Neutrophil (primary cell): Measurements from ENCODE around the gene TBC1D22A.

Source experiments
- H3K27ac ChIP-seq: fragments of 200-600 bp; sonication (generic); 2 replicates; pipeline ENCODE4 v1.5.1; 2016; ENCODE audit warnings: mild to moderate bottlenecking, moderate library complexity
- H3K27me3 ChIP-seq: fragments of 200-600 bp; sonication (generic); 2 replicates; pipeline ENCODE4 v1.6.0; 2016; ENCODE audit warnings: mild to moderate bottlenecking
- H3K36me3 ChIP-seq: fragments of 200-600 bp; sonication (generic); 2 replicates; pipeline ENCODE4 v1.5.1; 2017
- H3K4me1 ChIP-seq, 2 experiments: fragments of 200-600 bp in 1 of 2; sonication (generic) in 1 of 2; 1 replicate in 1 of 2; 2 replicates in 1 of 2; pipeline versions ENCODE4 v1.5.1 to v1.6.1; 2013 to 2016; ENCODE audit warnings: low read depth in 1 of 2, low read length in 1 of 2, mild to moderate bottlenecking in 1 of 2, moderate library complexity in 1 of 2; ENCODE audit not compliant: control insufficient read depth in 1 of 2, insufficient read depth in 1 of 2
- H3K4me3 ChIP-seq, 2 experiments: fragments of 200-600 bp in 1 of 2; sonication (generic) in 1 of 2; 1 replicate in 1 of 2; 2 replicates in 1 of 2; pipeline ENCODE4 v1.5.1; 2013 to 2016; ENCODE audit warnings: low read depth in 1 of 2, low read length in 1 of 2, mild to moderate bottlenecking in 1 of 2, moderate library complexity in 1 of 2
- H3K9me3 ChIP-seq: fragments of 200-600 bp; sonication (generic); 2 replicates; pipeline ENCODE4 v1.5.1; 2016
- CTCF ChIP-seq: fragments of 200-600 bp; sonication (generic); IDR thresholded peaks from 2 replicates; pipeline ENCODE4 v1.5.1; 2016; ENCODE audit warnings: antibody characterized with exemption

TBC1D22A gene

GRCh38 chr22:46914481-46914880 lies 152.0 kb downstream of the TBC1D22A start:
- Histone ChIP-seq H3K4me3 (no peak overlapping the region), H3K27ac (no peak overlapping the region), H3K36me3 (peaks cover 64% of the 10 kb centered on the region)

GRCh38 chr22:46914916-46915894 lies 152.8 kb downstream of the TBC1D22A start:
- H3K9me3 ChIP-seq, result no peaks in the 10 kb centered on the region

More at GRCh38 chr22:46914481-46914880, 152.0 kb downstream of the TBC1D22A start:
- no peaks in the 10 kb centered on the region for H3K9me3 ChIP-seq
- TF ChIP-seq CTCF, result no peak
- no peaks in the 10 kb centered on the region for H3K27me3 ChIP-seq
- H3K4me1 ChIP-seq, result no peaks in the 10 kb centered on the region

GRCh38 chr22:46915950-46916730 lies 153.7 kb downstream of the TBC1D22A start:
- Histone ChIP-seq H3K36me3 (peaks cover 64% of the 10 kb centered on the region), H3K27me3 (no peaks in the 10 kb centered on the region)
- TF ChIP-seq CTCF, result no peak

More at GRCh38 chr22:46914916-46915894, 152.8 kb downstream of the TBC1D22A start:
- Histone ChIP-seq H3K4me3 (no peak overlapping the region), H3K4me1 (no peaks in the 10 kb centered on the region), H3K36me3 (peaks cover 64% of the 10 kb centered on the region), H3K27me3 (no peaks in the 10 kb centered on the region), H3K27ac (no peak overlapping the region)
- no peak for TF ChIP-seq CTCF

GRCh38 chr22:46916886-46917770 lies 154.7 kb downstream of the TBC1D22A start:
- Histone ChIP-seq H3K27me3 (no peaks in the 10 kb centered on the region), H3K36me3 (peaks cover 61% of the 10 kb centered on the region), H3K27ac (no peak overlapping the region), H3K9me3 (no peaks in the 10 kb centered on the region), H3K4me3 (no peak overlapping the region), H3K4me1 (no peaks in the 10 kb centered on the region)
- no peak for TF ChIP-seq CTCF

More at GRCh38 chr22:46915950-46916730, 153.7 kb downstream of the TBC1D22A start:
- Histone ChIP-seq H3K4me1 (no peaks in the 10 kb centered on the region), H3K9me3 (no peaks in the 10 kb centered on the region), H3K4me3 (no peak overlapping the region), H3K27ac (no peak overlapping the region)

GRCh38 chr22:46917771-46918101 lies 155.3 kb downstream of the TBC1D22A start:
- H3K4me1 ChIP-seq, result no peaks in the 10 kb centered on the region
- H3K9me3 ChIP-seq, result no peaks in the 10 kb centered on the region
- H3K27ac ChIP-seq, result no peak overlapping the region
- H3K27me3 ChIP-seq, result no peaks in the 10 kb centered on the region
- H3K36me3 ChIP-seq, result peaks cover 55% of the 10 kb centered on the region
- no peak overlapping the region for H3K4me3 ChIP-seq
- TF ChIP-seq CTCF, result no peak
